Measurements from ENCODE around the gene VIPR1.

VIPR1 gene

GRCh38 chr3:42581709-42582473 lies 79.4 kb downstream of the VIPR1 start, which contains the start of gene SEC22C:
Gene SEC22C (minus strand): TSS chr3:42581967. CDS start chr3:42569046, 12,921 bp downstream.
- H3K9ac ChIP-seq: peak within 1 kb of the TSS; percentile 71
- H4K20me1 ChIP-seq (ENCODE audit: insufficient read depth): no peaks in the 10 kb centered on the region
- H3K4me1 ChIP-seq (ENCODE audit: low read depth, poor library complexity, severe bottlenecking): peaks cover 15% of the 10 kb centered on the region
- no peaks in the 10 kb centered on the region for H3K36me3 ChIP-seq (ENCODE audit: insufficient read depth)
- H3K79me2 ChIP-seq (ENCODE audit: insufficient read depth, low read depth): no peaks in the 10 kb centered on the region; the same call in 1 of the 2 replicates
- TF ChIP-seq CTCF (conservative IDR thresholded peaks at IDR 0.05; ENCODE audit: low read depth, low read length): no peak
- peak within 1 kb of the TSS; percentile 75 for H3K27ac ChIP-seq
- peak within 1 kb of the TSS; percentile 46 for H3K4me3 ChIP-seq (IDR thresholded peaks at IDR 0.05; ENCODE audit: insufficient read depth, low read depth, low read length)
- H3K27me3 ChIP-seq (ENCODE audit: insufficient read depth, low read depth): no peaks in the 10 kb centered on the region
- H2AFZ ChIP-seq (ENCODE audit: low read depth): peak within 1 kb of the TSS; percentile 69
- peak within 1 kb of the TSS; percentile 85 for H3K4me2 ChIP-seq

GRCh38 chr3:42582474-42583070 lies 80.1 kb downstream of the VIPR1 start:
- H3K9ac ChIP-seq: peak overlapping the region; percentile 71; the same call in 1 of the 2 replicates
- H3K4me1 ChIP-seq (ENCODE audit: low read depth, poor library complexity, severe bottlenecking): peaks cover 15% of the 10 kb centered on the region
- peak; percentile 36; the same call in 1 of the 2 replicates for TF ChIP-seq CTCF (conservative IDR thresholded peaks at IDR 0.05; ENCODE audit: low read depth, low read length)

More at GRCh38 chr3:42582474-42583070, 80.1 kb downstream of the VIPR1 start:
- peak overlapping the region; percentile 75; the same call in 1 of the 2 replicates for H3K27ac ChIP-seq
- peak overlapping the region; percentile 69; the same call in 1 of the 2 replicates for H2AFZ ChIP-seq (ENCODE audit: low read depth)
- peak overlapping the region; percentile 46 for H3K4me3 ChIP-seq (IDR thresholded peaks at IDR 0.05; ENCODE audit: insufficient read depth, low read depth, low read length)
- no peaks in the 10 kb centered on the region for H3K27me3 ChIP-seq (ENCODE audit: insufficient read depth, low read depth)
- H3K36me3 ChIP-seq (ENCODE audit: insufficient read depth): no peaks in the 10 kb centered on the region
- no peaks in the 10 kb centered on the region for H4K20me1 ChIP-seq (ENCODE audit: insufficient read depth)
- no peaks in the 10 kb centered on the region; the same call in 1 of the 2 replicates for H3K79me2 ChIP-seq (ENCODE audit: insufficient read depth, low read depth)
- peak overlapping the region; percentile 85 for H3K4me2 ChIP-seq

All from KMS-11 (cell line).